NCI-H1048 (cell line): ENCODE results near the gene DPP9.

Source experiments
- DNase-seq: peaks from one replicate; lab custom pipeline; 2025; lab: John Stamatoyannopoulos, UW

Gene DPP9

GRCh38 chr19:4707956-4708650 is 15.5 kb downstream of the DPP9 start:
- no peak for DNase-seq

GRCh38 chr19:4707322-4707721 is 16.3 kb downstream of the DPP9 start:
- no peak for DNase-seq

GRCh38 chr19:4705413-4706131 is 18.1 kb downstream of the DPP9 start:
- DNase-seq: no peak

- DNase-seq: no peak
These were observed 19.3 kb downstream of the DPP9 start for GRCh38 chr19:4704317-4704673.

GRCh38 chr19:4703671-4704316 is 19.8 kb downstream of the DPP9 start:
- DNase-seq: no peak

- no peak for DNase-seq
These were observed 20.9 kb downstream of the DPP9 start for GRCh38 chr19:4702764-4703163.

GRCh38 chr19:4701557-4701956 is 22.1 kb downstream of the DPP9 start:
- DNase-seq: no peak

GRCh38 chr19:4700693-4700970 is 23.0 kb downstream of the DPP9 start:
- DNase-seq: no peak

GRCh38 chr19:4699826-4700692 is 23.6 kb downstream of the DPP9 start:
- no peak for DNase-seq

- DNase-seq: no peak
These were observed 26.3 kb downstream of the DPP9 start for GRCh38 chr19:4697304-4697703.

- no peak for DNase-seq
These were observed 28.4 kb downstream of the DPP9 start for GRCh38 chr19:4695224-4695731.

GRCh38 chr19:4694211-4694987 is 29.2 kb downstream of the DPP9 start:
- DNase-seq: no peak

GRCh38 chr19:4693471-4694121 is 30.0 kb downstream of the DPP9 start:
- DNase-seq: no peak

- DNase-seq: no peak
These were observed 30.6 kb downstream of the DPP9 start for GRCh38 chr19:4693078-4693350.

GRCh38 chr19:4692251-4693077 is 31.2 kb downstream of the DPP9 start:
- DNase-seq: no peak

- DNase-seq: no peak
These were observed 32.3 kb downstream of the DPP9 start for GRCh38 chr19:4691373-4691772.

GRCh38 chr19:4690361-4690760 is 33.3 kb downstream of the DPP9 start:
- no peak for DNase-seq

GRCh38 chr19:4689403-4689802 is 34.2 kb downstream of the DPP9 start:
- DNase-seq: no peak

GRCh38 chr19:4688587-4688986 is 35.1 kb downstream of the DPP9 start:
- no peak for DNase-seq

- DNase-seq: no peak
These were observed 36.2 kb downstream of the DPP9 start for GRCh38 chr19:4687396-4687795.
